ENCODE measurements around the gene EPHB2.
"Not testable (repeated sequence)": the region's sequence is repeated elsewhere in the genome, so short reads cannot be mapped to it uniquely, and the experiment has no call there.

The EPHB2 gene

DNA sequence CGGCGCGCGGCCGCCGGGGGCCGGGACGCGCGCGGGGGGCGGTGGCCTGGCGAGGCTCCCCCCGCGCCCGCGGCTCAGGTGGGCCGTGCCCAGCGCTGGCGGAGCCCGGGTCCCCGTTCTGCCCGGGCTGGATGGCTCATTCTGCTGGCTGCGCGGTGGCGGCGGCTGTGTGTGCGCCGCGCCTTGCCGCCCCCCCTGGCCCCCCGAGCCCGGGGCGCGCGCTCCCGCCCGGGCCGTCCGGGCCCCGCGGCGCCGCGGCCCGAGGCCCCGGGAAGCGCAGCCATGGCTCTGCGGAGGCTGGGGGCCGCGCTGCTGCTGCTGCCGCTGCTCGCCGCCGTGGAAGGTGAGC, at the start of gene EPHB2:
Gene EPHB2, plus strand, starts transcription at position 139 of the 349 bp plus-strand sequence. Its CDS starts 144 bp downstream, at position 283.
- no peak for DNase-seq (ENCODE audit: low spot score)

DNA sequence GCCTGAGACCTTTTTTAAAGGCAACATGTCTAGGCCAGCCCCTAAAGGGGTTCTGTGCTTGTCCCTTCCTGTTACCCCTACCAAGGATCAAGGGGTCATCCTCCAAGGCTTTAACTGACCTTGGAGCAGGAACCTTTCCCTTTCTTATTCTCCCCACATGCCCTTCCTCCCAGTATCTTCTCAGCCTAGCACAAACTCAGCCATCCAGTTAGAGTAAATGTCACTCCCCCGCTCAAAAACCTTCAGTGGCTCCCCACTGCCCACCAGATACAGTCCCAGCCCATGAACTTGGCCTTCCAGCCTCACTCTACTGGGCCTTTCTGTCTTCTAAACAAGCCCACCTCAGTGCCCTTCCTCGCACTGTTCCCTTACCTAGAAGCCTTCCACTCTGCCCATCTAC, 48.8 kb upstream of the EPHB2 start:
- no peak for DNase-seq (ENCODE audit: low spot score)

DNA sequence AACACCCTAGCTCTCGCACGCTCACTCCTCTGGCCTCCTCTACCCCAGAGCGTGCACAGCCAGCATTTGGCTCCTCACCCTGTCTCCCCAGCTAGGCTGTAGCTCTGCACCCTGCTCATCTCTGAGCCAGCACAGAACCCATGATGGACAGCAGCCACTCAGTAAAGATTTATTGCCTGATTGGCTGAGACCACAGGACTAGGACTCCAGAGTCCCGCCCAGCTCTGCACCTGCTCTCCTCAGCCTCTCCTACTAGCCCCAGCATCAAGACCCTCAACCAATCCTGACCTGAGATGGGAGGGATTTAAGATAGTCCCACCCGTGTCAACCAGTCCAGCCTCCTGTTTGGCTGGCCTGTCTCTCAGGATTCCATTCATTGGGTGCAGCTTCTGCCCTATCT, 48.3 kb upstream of the EPHB2 start:
- peak; percentile 45 for DNase-seq (ENCODE audit: low spot score)

DNA sequence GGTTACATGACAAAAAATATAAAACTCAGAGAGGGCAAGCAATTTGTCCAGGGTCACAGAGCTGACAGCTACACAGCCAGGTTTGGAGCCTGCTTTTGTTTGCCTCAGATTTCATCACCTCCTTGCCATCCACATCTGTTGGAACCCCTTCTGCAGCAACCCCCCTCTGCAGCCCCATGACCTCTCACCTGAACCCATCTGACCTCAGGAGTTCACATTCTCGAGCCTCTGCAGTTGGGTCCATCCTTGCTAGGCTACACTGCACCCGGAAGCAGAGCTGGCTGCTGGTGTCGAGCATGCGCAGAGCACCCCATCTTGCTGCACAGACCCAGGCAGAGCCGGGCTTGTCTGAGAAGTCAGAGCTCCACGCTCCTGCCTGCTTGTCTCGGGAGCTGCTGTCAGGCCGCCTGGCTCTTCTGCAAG, 47.6 kb upstream of the EPHB2 start:
- no peak for DNase-seq (ENCODE audit: low spot score)

DNA sequence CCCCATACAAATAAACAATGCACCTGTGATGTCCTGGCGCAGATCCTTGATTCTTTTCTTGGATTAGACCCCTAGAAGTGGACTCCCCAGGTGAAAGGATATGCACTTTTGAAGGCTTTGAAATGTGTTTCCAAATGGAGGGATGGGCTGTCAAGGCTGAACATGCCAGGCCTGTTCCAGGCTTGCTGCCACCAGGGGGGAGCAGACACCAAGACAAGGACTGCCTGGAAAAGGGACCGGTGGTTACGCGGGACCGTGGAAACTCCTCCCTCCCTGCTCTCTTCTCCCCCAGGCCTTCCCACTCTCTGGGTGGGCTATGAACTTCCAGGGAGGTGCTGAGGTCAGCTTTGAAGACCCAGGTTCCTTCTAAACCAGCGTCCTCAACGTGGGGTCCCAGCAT, 44.9 kb upstream of the EPHB2 start:
- DNase-seq (ENCODE audit: low spot score): peak; percentile 17

DNA sequence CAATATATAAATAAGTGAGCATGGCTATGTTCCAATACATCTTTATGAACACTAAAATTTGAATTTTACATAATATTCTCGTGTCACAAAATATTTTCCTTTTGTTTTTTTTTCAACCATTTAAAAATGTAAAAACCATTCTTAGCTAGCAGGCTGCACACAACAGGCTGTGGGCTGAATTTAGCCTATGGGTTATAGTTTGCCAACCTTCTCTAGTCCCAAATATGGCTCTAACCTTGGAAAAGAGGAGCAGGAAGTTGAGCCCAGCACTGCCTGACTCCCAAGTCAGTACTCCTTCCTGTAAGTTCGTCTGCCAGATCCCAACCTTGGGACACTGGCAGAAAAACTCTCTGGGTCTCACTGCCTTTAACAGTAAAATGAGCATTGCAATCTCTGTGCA, 44.2 kb upstream of the EPHB2 start:
- DNase-seq (ENCODE audit: low spot score): no peak

DNA sequence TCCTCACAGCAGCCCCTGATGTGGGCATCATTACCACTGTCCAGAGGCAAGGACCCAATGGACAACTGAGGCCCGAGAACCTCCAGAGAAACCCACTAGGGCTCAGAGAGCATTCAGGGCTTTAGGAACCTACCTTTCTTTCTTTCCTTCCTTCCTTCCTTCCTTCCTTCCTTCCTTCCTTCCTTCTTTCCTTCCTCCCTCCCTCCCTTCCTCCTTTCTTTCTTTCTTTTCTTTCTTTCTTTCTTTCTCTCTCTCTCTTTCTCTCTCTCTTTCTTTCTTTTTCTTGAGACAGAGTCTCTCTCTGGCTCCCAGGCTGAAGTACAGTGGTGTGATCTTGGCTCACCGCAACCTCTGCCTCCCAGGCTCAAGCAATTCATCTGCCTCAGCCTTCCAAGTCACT, 41.8 kb upstream of the EPHB2 start:
- not testable (repeated sequence) for DNase-seq (ENCODE audit: low spot score)

DNA sequence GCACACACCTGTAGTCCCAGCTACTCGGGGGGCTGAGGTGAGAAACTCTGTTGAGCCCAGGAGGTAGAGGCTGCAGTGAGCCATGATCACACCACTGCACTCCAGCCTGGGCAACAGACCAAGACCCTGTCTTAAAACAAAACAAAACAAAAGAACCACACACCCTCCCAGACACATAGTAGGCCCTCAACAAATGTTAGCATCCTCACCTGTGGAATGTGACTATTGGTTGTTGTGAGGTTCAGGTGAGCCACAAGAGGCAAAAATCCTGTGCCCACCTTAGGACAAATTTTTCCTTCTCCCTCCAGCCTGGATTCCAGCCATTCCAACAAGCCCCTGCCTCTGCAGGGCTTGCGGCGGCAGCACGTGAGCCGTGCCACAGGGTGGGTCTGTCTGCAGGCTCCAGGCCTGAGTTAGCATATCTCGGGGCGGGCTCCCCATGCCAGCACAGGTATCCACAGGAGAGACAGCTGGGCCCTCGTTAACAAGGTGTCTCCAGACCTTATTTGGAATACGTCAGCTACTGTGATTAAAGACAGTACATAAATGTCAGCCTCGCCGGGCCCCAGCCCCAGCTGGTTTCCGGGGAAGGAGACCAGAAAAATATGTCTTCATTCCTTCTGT, 40.2 kb upstream of the EPHB2 start:
- DNase-seq (ENCODE audit: low spot score): no peak

DNA sequence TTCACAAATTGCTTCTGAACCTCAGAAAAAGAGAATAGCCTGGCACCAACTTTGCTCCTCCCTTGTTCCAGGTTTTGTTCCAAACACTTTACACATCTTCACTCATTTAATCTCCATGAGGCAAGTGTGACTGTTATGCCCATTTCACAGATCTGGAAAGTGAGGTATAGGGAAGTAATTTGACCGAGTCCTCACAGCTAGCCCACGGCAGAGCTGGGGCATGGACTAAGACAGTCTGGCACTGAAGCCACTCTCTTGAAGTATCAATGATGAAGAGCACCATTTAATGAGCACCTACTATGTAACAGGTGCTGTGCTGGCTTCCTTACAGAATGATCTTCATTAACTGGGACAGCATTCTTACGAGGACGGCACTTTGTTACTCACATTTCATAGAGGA, 38.6 kb upstream of the EPHB2 start:
- DNase-seq (ENCODE audit: low spot score): no peak

DNA sequence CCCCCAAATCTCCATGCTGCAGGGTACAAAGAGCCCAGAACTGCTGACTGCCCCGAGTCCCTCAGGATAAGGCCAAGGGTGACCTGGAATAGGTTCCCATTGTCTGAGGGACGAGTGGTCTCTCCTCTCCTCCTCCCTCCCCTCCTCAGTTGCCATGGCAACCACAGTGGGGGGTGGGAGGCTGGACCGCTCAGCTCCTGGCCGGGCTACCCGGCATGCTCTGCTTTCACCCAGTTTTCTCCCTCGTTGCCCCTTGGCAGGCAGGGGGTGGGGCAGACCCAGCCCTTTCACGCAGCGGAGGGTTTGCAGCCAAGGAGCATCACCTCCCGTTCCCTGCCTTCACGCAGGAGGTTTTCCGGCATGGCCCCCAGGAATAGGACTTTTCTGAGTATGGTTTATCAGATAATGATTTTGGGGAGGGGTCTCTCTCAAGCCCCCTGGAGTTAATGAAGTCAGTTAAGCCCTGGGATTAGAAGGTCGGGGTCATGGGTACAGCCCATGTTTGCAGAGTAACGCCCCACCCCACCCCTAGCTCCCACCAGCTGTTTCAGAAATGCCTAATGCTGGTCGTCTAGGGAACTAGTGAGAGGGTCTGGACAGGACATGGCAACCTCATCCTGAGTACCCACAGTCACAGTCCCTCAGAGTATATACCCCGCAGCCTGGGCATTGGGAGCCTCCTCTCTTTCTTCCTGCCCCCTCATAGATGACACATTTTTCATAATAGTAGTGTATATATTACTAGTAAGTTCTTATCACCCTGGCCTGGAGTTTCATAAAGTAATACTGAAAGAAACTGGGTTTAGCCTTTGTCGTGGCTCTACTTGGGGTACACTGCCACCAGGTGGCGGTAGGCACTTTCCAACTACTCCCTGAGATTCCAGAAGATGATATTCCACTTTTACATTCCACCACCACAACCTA, 36.9 kb upstream of the EPHB2 start:
- peak; percentile 34 for DNase-seq (ENCODE audit: low spot score)

DNA sequence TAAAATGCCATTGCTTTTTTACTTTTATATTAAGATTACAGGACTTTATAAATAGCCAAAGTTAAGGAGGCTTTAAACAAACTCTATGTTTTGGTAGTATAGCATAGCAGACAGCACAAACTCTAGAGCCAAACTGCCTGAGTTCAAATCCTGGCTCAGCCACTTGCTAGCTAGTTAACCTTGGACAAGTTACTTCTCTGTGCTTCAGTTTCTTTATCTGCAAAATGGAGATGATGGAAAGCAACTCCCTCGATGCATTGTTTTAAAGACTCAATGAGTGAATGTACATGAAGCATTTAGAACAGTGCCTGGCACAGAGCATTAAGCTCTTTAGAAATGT, 36.3 kb upstream of the EPHB2 start:
- no peak for DNase-seq (ENCODE audit: low spot score)

DNA sequence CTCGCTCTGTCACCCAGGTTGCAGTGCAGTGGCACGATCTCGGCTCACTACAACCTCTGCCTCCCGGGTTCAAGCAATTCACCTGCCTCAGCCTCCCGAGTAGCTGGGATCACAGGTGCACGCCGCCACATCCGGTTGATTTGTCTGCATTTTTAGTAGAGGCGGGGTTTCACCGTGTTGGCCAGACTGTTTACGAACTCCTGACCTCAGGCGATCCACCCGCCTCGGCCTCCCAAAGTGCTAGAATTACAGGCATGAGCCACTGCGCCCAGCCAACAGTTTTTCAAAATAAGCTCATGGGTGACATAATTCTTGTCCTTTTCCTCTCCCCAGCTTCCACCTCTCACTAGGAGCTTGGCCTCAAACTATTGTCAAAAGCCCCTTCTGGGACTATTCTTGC, 34.5 kb upstream of the EPHB2 start:
- not testable (repeated sequence) for DNase-seq (ENCODE audit: low spot score)

DNA sequence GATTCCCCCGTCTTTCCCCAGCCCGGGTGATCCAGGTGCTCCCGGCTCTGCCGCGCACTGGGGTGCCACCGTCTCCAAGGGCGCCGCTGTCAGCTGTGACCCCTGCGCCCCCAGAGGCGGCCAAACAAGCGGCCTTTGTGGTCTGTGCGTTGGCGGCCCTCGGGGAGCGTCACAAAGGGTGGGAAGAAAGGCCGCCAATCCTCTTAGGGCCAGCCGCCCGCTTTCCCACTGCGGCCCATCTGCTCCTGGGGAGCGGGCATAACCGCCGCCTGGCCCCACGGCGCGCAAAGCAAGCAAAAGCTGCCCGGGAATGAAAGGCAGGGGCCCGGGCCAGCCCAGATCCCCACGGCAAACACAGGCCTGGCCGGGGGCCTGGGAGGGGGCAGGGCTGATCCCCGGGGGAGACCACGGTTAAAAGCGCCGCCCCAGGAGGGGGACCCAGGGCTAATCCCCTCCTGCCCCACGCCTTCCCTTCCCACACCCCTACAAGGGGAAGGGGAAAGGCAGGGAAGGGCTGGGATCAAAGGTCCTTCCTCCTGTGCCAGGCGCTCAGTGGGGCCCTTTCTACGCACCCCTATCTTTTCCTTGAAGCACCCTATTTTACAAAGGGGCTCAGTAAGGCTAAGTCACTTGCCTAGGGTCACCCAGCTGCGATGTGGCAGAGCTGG, 33.6 kb upstream of the EPHB2 start:
- no peak for DNase-seq (ENCODE audit: low spot score)

DNA sequence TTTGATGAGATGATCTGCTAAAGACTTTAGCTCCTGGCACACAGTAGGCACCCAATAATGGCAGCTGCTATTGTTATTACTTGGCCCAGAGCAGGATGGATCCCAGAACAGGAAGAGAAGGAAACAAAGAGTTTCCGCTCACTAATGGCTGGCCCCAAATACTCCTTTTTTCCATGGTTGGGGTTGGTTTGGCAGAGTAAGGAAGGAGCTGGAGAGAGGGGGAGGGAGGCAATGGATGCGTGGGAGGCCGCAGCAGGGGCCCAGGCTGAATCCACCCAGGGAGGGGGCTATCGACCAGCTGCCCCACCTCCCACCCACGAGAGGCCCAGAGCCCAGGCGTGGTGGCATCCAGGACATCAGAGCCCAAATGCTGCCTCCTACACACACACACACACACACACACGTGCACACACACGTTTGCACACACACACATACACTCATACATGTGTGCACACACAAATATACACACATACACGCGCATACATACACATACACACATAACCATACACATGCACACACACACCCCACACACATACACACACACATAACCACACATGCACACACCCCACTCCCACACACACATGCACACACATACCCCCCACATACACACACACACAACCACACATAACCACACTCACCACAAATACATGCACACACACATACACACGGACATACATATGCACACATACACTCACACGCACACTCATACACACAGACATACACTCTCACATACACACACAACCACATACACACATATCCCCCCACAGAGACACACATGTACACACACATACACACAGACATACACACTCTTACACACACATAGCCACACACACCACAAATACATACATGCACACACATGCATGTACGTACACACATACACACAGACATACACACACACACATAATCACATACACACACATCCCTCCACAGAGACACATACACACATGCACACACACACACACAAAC, 32.4 kb upstream of the EPHB2 start:
- no peak for DNase-seq (ENCODE audit: low spot score)

DNA sequence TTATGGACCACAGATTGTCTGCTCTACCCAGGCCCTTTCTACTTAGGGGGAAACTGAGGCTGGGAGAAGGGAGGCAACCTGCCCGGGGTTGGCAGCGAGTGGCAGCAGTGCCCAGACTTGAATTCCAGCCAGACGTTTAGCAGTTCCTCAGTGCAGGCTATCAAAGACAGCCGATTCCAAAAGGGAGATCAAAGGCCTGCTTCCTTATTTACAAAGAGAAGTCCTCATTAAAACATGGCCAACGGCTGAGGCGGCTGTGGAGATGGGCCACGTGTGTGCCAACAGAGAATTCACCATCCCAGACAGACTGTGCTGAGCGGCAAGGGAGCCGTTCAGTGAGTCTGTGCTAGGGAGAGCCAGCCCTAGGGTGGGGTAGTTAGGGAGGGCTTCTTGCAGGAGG, 29.9 kb upstream of the EPHB2 start:
- DNase-seq (ENCODE audit: low spot score): no peak

DNA sequence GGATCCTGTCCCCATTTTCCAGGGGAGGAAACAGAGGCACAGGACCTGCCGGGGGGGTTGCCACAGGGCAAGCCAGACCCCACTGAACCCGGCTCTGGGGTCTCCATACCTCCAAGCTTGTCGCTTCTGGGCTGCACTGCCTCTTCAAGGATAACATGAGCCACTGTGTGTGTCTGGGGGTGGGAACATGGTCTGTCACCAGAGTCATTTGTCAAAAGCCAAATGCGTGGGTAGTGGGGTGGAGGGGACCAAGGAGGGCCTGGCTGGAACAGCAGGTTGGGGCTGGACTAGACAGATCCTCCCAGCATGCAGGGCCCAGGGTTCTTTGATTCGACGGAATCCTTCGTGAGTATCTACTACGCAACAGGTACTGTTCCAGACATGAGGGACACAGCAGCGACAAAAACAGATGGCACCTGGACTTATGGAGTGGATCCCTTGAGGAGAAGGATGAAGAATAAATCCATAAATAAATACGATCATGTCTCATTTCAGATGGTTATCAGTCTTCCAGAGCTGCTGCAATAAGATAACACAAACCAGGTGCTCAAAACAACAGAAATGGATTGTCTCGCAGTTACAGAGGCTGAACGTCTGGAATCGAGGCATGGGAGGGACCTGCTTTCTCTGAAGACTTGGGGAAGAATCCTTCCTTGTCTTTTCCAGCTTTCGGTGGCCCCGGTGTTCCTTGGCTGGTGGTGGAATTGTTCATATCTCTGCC, 28.9 kb upstream of the EPHB2 start:
- no peak for DNase-seq (ENCODE audit: low spot score)

DNA sequence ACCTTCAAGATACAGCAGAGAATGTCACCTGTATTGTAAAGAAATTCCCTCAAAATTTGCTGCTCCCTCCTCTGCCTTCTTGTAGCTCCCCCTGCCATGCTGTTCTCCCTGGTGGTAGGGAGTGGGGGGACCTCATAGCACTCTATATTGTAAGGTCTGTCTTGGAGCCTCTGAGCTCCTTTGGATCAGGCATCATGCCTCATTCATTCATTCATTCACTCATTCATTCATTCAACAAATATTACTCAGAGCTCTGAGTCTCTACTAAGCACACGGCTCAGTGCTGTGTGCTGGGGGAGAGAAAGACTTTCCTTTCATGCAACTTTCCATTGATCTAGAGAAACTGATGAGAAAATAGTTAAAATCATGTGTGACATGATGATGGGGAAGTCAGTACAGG, 27.1 kb upstream of the EPHB2 start:
- DNase-seq (ENCODE audit: low spot score): no peak

DNA sequence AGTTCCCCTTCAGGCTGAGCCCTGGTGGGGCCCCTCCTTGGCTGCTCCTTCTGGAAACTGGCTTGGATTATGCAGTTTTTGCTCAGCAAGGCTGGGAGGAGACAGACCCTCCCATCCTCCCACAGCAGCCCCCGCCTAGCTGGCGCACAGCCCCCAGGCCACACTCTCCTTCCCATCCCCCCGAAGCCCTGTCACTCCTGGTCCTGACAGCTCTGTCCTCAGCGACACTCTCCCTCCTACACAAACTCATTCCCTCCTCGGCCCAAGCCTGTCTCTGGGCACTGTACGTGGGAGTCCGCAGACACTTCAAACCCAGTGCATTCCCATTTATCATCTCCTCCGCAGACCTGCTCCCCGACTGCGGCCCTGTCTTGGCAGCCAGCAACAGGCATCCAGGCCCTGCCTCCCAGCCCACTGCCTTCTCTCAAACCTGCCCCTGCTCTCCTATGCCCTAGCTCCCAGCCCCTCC, 25.0 kb upstream of the EPHB2 start:
- no peak for DNase-seq (ENCODE audit: low spot score)

DNA sequence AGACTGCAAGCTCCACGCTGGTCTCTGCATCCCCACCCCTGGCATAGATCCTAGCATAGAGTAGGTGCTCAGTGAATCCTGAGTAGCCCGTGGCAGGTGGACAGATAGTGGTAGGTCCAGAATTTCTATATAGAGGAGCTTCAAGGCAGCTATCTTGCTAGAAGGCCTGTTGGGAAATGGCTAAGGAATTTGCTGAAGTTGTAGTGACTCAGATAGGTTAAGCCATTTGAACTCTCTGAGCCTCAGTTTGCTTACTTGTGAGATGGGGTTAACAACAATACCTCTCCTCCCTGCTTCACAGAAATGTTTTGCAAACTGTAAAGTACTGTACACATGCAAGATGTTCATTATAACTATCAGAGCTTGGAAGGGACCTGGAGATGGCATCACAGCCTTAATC, 23.4 kb upstream of the EPHB2 start:
- no peak for DNase-seq (ENCODE audit: low spot score)

DNA sequence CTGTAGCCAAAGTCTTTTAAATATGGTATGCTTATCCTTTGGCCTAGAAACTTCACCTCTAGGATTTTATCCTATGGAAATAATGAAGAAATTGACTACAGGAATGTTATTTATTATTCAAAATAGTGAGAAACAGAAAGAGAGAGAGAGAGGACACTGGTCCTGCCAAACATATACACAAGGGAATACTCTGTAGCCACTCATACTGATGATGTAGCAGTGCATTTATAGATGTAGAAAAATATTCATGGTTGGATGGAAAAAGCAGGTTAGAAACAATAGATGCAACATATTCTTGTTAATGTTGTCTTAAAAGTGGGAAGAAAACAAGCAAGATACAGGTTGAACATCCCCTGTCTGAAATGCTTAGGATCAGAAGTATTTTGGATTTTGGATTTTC, 22.2 kb upstream of the EPHB2 start:
- no peak for DNase-seq (ENCODE audit: low spot score)

DNA sequence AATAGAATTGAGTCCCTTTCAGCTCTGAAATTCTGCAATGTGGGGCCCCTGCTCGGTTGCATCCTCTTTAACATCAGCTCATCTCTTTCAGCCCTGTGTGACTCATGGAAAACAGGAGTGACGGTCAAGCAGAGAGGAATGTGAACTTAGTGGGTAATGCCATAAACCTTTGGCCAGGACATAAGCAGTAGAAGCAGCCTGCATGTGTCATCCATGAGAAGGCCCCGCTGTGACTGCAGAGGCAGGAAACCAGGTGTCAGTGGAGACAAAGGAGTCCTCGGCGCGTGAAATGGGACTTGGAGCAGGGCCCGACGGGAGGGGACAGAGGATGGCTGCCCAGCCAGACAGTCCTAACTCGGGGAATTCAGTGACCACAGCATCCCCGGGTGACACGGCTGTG, 21.1 kb upstream of the EPHB2 start:
- DNase-seq (ENCODE audit: low spot score): no peak

Data from cerebellar cortex (tissue), 1 donor.